Spleen (tissue), 11 donors: Measurements from ENCODE around the gene NDUFC1. TPM values are rescaled to one million over a fixed set of nuclear protein-coding genes. Genes with fewer than 3 reads are reported as not detected.

Experiments used
- DNase-seq: peaks from one replicate; pipeline ENCODE4 v3.0.0-alpha.2; 2020
- H3K27ac ChIP-seq, 8 donors: fragments of 200-600 bp; sonication (generic) in 7 of 8; 1 replicate in 4 of 8; 2 replicates in 4 of 8; pipeline versions ENCODE4 v1.5.0 to v1.8.0; 2016 to 2021; ENCODE audit warnings: inconsistent platforms in 4 of 8, mild to moderate bottlenecking in 4 of 8, moderate library complexity in 1 of 8
- H3K27me3 ChIP-seq, 7 donors: fragments of 200-600 bp; sonication (generic) in 6 of 7; replicated peaks in 1 of 7; 1 replicate in 4 of 7; 2 replicates in 3 of 7; pipeline versions ENCODE4 v1.5.0 to v1.8.0; 2016 to 2021; ENCODE audit warnings: inconsistent platforms in 3 of 7, mild to moderate bottlenecking in 1 of 7
- H3K36me3 ChIP-seq, 6 donors: fragments of 200-600 bp; sonication (generic) in 5 of 6; 1 replicate in 4 of 6; 2 replicates in 2 of 6; pipeline versions ENCODE4 v1.5.0 to v1.8.0; 2016 to 2021; ENCODE audit warnings: inconsistent platforms in 2 of 6
- H3K4me1 ChIP-seq, 6 donors: fragments of 200-600 bp; sonication (generic) in 5 of 6; 1 replicate in 3 of 6; 2 replicates in 3 of 6; pipeline versions ENCODE4 v1.5.0 to v1.8.0; 2016 to 2021; ENCODE audit warnings: inconsistent platforms in 3 of 6
- H3K4me3 ChIP-seq, 8 donors: fragments of 200-600 bp; sonication (generic) in 7 of 8; 1 replicate in 4 of 8; 2 replicates in 4 of 8; pipeline versions ENCODE4 v1.5.0 to v1.8.0; 2016 to 2021; ENCODE audit warnings: inconsistent platforms in 4 of 8, mild to moderate bottlenecking in 4 of 8, moderate library complexity in 2 of 8
- H3K9me3 ChIP-seq, 8 donors: fragments of 200-600 bp; sonication (generic) in 7 of 8; 1 replicate in 4 of 8; 2 replicates in 4 of 8; pipeline versions ENCODE4 v1.5.0 to v1.8.0; 2016 to 2021; ENCODE audit warnings: inconsistent platforms in 4 of 8
- POLR2A ChIP-seq, 3 donors: fragments of 450-650 bp; IDR thresholded peaks; one replicate each; pipeline ENCODE4 v1.5.1; 2017; ENCODE audit warnings: antibody characterized with exemption in 3 of 3, mild to moderate bottlenecking in 1 of 3
- POLR2AphosphoS5 ChIP-seq, 3 donors: sonication (generic); formaldehyde crosslinking; IDR thresholded peaks; one replicate each; pipeline ENCODE4 v1.5.1; 2017; ENCODE audit warnings: antibody characterized with exemption in 3 of 3
- WGBS, 5 donors: extraction: QIAGEN DNeasy Blood & Tissue Kit in 3 of 5; methylation state at CpG; one replicate each; pipeline versions ENCODE4 v1.1.5 to v1.1.7; 2013 to 2018; 5-methylcytosine and 5-hydroxymethylcytosine counted together
- intact Hi-C: fragments of 100-400 bp; cut with DNase I; formaldehyde crosslinking; loops from one replicate; pipeline ENCODE4 v1.15.0; 2023; ENCODE audit warnings: low total_unique reads
- polyA plus RNA-seq, 3 donors: library from polyadenylated mRNA; stranded (reverse); fragments of 200-250 nt; gene quantifications; one replicate each; pipeline ENCODE4 v1.2.1, GENCODE V29; 2013
- total RNA-seq, 7 donors: library from RNA; depleted of rRNA in 3 of 7; stranded (reverse); fragments of >200 nt in 3 of 7; fragmentation: NEBNext Ultra II Directional in 4 of 7; extraction: Animal tissue kit (Norgen Biotek cat#: 25700) in 4 of 7; gene quantifications; one replicate each; pipeline versions ENCODE4 v1.1.0 to v1.2.1, GENCODE V29; 2016 to 2021
- TF ChIP-seq, protein P1 (sequence below), 11 experiments: fragments of 200-600 bp in 7 of 11; fragments of 450-650 bp in 4 of 11; sonication (generic) in 4 of 11; IDR thresholded peaks in 8 of 11; conservative IDR thresholded peaks in 3 of 11; 1 replicate in 7 of 11; 2 replicates in 4 of 11; pipeline versions ENCODE4 v1.4.0 to v1.8.0; 2016 to 2021; ENCODE audit warnings: antibody characterized with exemption in 11 of 11, inconsistent platforms in 4 of 11, mild to moderate bottlenecking in 1 of 11
- donor health status: healthy with polysubstance abuse.
- donor health status: DM: no; HTN: no; CAD: no; lungs with moderate emphysema.
- donor health status: DM: no; HTN: no; CAD: no.
- donor health status: Bipolar disorder and iron deficiency.
- donor health status: healthy.
- donor health status: DM: no; HTN: no; CAD: no.
- donor health status: DM: yes; HTN: yes; CAD: no.

NDUFC1 gene
- total and polyA plus RNA-seq, 10 donors = 27.8 to 92.8 (median 46.3) TPM

DNA sequence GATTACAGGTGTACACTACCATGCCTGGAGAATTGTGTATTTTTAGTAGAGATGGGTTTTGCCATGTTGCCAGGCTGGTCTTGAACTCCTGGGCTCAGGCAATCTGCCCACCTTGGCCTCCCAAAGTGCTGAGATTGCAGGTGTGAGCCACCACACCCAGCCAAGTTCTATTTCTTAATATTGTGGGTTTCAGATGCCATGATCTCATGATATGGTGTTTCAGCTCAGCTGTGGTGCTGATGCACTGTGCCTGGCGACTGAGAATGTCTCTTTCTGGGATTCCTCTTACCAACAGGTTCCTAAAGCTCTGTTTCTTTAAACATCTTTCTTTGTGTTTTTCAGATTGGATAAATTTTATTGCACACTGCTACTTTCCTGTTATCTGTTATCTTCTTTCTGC lies 17.3 kb upstream of the NDUFC1 start:
- DNase-seq = no peak
- Histone ChIP-seq H3K4me1 (peaks cover 12 to 87% (median 38%) of the 10 kb centered on the region in 6 donors), H3K36me3 (no peaks in the 10 kb centered on the region), H3K4me3 (no peak overlapping the region), H3K27ac (no peak overlapping the region), H3K9me3 (no peaks in the 10 kb centered on the region), H3K27me3 (no peaks in the 10 kb centered on the region)
- intact Hi-C loops = no loop called here
- WGBS, 5 donors = 77 to 97% (median 84%) methylated on average over 1 of the region's 1 CpG
- TF ChIP-seq POLR2AphosphoS5 (IDR thresholded peaks at IDR 0.05) (no peak), POLR2A (IDR thresholded peaks at IDR 0.05) (no peak)
- TF ChIP-seq, protein P1, sequence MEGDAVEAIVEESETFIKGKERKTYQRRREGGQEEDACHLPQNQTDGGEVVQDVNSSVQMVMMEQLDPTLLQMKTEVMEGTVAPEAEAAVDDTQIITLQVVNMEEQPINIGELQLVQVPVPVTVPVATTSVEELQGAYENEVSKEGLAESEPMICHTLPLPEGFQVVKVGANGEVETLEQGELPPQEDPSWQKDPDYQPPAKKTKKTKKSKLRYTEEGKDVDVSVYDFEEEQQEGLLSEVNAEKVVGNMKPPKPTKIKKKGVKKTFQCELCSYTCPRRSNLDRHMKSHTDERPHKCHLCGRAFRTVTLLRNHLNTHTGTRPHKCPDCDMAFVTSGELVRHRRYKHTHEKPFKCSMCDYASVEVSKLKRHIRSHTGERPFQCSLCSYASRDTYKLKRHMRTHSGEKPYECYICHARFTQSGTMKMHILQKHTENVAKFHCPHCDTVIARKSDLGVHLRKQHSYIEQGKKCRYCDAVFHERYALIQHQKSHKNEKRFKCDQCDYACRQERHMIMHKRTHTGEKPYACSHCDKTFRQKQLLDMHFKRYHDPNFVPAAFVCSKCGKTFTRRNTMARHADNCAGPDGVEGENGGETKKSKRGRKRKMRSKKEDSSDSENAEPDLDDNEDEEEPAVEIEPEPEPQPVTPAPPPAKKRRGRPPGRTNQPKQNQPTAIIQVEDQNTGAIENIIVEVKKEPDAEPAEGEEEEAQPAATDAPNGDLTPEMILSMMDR (IDR thresholded peaks at IDR 0.05 in 8 of 11, conservative IDR thresholded peaks at IDR 0.05 in 3 of 11) = no peak

DNA sequence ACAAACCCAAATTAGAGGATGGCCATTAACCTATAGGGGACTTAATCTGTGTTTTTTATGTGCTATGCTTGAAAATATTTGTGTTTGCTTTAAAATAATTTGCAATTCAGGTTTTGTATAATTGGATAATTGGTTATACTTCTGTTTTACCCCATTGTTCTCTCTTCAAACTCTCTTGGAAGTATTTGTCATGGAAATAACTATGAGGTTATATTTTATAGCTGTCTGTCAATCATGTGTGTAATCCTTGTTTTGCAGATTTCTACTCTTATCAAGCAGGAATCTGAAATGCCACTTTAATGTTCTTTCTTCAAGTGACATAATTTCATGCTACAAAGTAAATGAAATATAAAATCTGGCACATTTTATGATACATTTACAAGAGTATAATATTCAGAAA lies 15.4 kb upstream of the NDUFC1 start:
- no peaks in the 10 kb centered on the region for H3K36me3 ChIP-seq
- peaks cover 26 to 90% (median 52%) of the 10 kb centered on the region in 6 donors for H3K4me1 ChIP-seq
- intact Hi-C loops = no loop called here
- no peaks in the 10 kb centered on the region for H3K9me3 ChIP-seq
- no peak overlapping the region for H3K4me3 ChIP-seq
- no peaks in the 10 kb centered on the region for H3K27me3 ChIP-seq
- no peak overlapping the region for H3K27ac ChIP-seq
- no peak for DNase-seq
- TF ChIP-seq, protein P1 (IDR thresholded peaks at IDR 0.05 in 8 of 11, conservative IDR thresholded peaks at IDR 0.05 in 3 of 11) = no peak
- TF ChIP-seq POLR2A (IDR thresholded peaks at IDR 0.05) = no peak
- TF ChIP-seq POLR2AphosphoS5 (IDR thresholded peaks at IDR 0.05) = no peak

GRCh38 chr4:139316733-139317132 lies 14.5 kb upstream of the NDUFC1 start:
- Histone ChIP-seq H3K36me3 (no peaks in the 10 kb centered on the region), H3K4me1 (peaks cover 35 to 92% (median 61%) of the 10 kb centered on the region in 6 donors), H3K9me3 (no peaks in the 10 kb centered on the region), H3K4me3 (no peak overlapping the region), H3K27me3 (no peaks in the 10 kb centered on the region), H3K27ac (no peak overlapping the region)
- WGBS, 5 donors = 81 to 92% (median 85%) methylated on average over 2 of the region's 2 CpGs
- intact Hi-C loops = no loop called here
- DNase-seq = no peak
- TF ChIP-seq POLR2A (IDR thresholded peaks at IDR 0.05) (no peak), POLR2AphosphoS5 (IDR thresholded peaks at IDR 0.05) (no peak)
- TF ChIP-seq, protein P1 (IDR thresholded peaks at IDR 0.05 in 8 of 11, conservative IDR thresholded peaks at IDR 0.05 in 3 of 11) = no peak

GRCh38 chr4:139315221-139315675 lies 13.0 kb upstream of the NDUFC1 start:
- peak overlapping the region in 7 of 8 donors; percentile 11 to 75 (median 54) for H3K27ac ChIP-seq
- 68 to 83% (median 75%) methylated on average over 13 of the region's 13 CpGs for WGBS, 5 donors
- no peaks in the 10 kb centered on the region for H3K36me3 ChIP-seq
- peaks cover 35 to 100% (median 71%) of the 10 kb centered on the region in 6 donors for H3K4me1 ChIP-seq
- no peak for DNase-seq
- peak overlapping the region in 2 of 8 donors; percentile 11 to 34 for H3K4me3 ChIP-seq
- TF ChIP-seq POLR2AphosphoS5 (IDR thresholded peaks at IDR 0.05) = peak in 2 of 3 donors; percentile 6 to 33
- TF ChIP-seq, protein P1 (IDR thresholded peaks at IDR 0.05 in 8 of 11, conservative IDR thresholded peaks at IDR 0.05 in 3 of 11) = no peak
- no peak for TF ChIP-seq POLR2A (IDR thresholded peaks at IDR 0.05)
- H3K27me3 ChIP-seq = no peaks in the 10 kb centered on the region
- no peaks in the 10 kb centered on the region for H3K9me3 ChIP-seq
- intact Hi-C loops = no loop called here
